Liver (tissue), 3 donors: Measurements from ENCODE around the gene RAB3GAP2.

Experiments
- GABPA ChIP-seq, 2 donors: IDR thresholded peaks in 1 of 2; conservative IDR thresholded peaks in 1 of 2; 2 replicates each; pipeline ENCODE4 v1.6.1; 2016; ENCODE audit warnings: antibody characterized with exemption in 2 of 2, mild to moderate bottlenecking in 1 of 2, moderate library complexity in 1 of 2
- JUND ChIP-seq, 2 donors: IDR thresholded peaks; 2 replicates each; pipeline ENCODE4 v1.6.1; 2016; ENCODE audit warnings: antibody characterized with exemption in 2 of 2
- SP1 ChIP-seq: IDR thresholded peaks from 2 replicates; pipeline ENCODE4 v1.6.1; 2018; ENCODE audit warnings: antibody characterized with exemption, mild to moderate bottlenecking
- TAF1 ChIP-seq: conservative IDR thresholded peaks from 2 replicates; pipeline ENCODE4 v1.6.1; 2016; ENCODE audit warnings: antibody characterized with exemption, mild to moderate bottlenecking
- TF ChIP-seq, protein P1 (sequence below): fragments of 150-350 bp; IDR thresholded peaks from 2 replicates; pipeline ENCODE4 v1.5.1; 2017; ENCODE audit warnings: improper control_type of control experiment, low read depth, low read length; ENCODE audit not compliant: missing input control
- TF ChIP-seq, protein P2 (sequence below): IDR thresholded peaks from 2 replicates; pipeline ENCODE4 v1.6.1; 2016; ENCODE audit warnings: antibody characterized with exemption, mild to moderate bottlenecking
- TF ChIP-seq, protein P3 (sequence below): IDR thresholded peaks from 2 replicates; pipeline ENCODE4 v1.6.1; 2016; ENCODE audit warnings: antibody characterized with exemption
- donor health status: healthy.
- donor health status: healthy.

DNA sequence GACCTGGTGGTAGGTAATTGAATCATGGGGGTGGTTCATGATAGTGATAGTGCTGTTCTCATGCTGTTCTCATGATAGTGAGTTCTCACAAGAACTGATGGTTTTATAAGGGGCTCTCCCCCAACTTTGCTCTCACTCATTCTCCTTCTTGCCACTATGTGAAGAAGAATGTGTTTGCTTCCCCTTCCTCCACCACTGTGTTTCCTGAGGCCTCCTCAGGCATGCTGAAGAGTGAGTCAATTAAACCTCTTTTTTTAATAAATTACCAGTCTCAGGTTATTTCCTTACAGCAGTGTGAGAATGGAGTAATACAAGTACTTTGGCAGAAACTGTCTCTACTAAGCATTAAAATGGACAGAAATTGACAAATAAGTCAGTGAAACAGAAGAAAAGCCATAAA is 21.6 kb downstream of the RAB3GAP2 start:
- TF ChIP-seq, protein P1, sequence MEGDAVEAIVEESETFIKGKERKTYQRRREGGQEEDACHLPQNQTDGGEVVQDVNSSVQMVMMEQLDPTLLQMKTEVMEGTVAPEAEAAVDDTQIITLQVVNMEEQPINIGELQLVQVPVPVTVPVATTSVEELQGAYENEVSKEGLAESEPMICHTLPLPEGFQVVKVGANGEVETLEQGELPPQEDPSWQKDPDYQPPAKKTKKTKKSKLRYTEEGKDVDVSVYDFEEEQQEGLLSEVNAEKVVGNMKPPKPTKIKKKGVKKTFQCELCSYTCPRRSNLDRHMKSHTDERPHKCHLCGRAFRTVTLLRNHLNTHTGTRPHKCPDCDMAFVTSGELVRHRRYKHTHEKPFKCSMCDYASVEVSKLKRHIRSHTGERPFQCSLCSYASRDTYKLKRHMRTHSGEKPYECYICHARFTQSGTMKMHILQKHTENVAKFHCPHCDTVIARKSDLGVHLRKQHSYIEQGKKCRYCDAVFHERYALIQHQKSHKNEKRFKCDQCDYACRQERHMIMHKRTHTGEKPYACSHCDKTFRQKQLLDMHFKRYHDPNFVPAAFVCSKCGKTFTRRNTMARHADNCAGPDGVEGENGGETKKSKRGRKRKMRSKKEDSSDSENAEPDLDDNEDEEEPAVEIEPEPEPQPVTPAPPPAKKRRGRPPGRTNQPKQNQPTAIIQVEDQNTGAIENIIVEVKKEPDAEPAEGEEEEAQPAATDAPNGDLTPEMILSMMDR, result no peak
- TF ChIP-seq, protein P2, sequence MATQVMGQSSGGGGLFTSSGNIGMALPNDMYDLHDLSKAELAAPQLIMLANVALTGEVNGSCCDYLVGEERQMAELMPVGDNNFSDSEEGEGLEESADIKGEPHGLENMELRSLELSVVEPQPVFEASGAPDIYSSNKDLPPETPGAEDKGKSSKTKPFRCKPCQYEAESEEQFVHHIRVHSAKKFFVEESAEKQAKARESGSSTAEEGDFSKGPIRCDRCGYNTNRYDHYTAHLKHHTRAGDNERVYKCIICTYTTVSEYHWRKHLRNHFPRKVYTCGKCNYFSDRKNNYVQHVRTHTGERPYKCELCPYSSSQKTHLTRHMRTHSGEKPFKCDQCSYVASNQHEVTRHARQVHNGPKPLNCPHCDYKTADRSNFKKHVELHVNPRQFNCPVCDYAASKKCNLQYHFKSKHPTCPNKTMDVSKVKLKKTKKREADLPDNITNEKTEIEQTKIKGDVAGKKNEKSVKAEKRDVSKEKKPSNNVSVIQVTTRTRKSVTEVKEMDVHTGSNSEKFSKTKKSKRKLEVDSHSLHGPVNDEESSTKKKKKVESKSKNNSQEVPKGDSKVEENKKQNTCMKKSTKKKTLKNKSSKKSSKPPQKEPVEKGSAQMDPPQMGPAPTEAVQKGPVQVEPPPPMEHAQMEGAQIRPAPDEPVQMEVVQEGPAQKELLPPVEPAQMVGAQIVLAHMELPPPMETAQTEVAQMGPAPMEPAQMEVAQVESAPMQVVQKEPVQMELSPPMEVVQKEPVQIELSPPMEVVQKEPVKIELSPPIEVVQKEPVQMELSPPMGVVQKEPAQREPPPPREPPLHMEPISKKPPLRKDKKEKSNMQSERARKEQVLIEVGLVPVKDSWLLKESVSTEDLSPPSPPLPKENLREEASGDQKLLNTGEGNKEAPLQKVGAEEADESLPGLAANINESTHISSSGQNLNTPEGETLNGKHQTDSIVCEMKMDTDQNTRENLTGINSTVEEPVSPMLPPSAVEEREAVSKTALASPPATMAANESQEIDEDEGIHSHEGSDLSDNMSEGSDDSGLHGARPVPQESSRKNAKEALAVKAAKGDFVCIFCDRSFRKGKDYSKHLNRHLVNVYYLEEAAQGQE, result no peak
- TF ChIP-seq TAF1, result no peak
- no peak for TF ChIP-seq JUND (IDR thresholded peaks at IDR 0.05)
- TF ChIP-seq, protein P3, sequence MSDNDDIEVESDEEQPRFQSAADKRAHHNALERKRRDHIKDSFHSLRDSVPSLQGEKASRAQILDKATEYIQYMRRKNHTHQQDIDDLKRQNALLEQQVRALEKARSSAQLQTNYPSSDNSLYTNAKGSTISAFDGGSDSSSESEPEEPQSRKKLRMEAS, result no peak
- TF ChIP-seq SP1, result no peak
- no peak for TF ChIP-seq GABPA (IDR thresholded peaks at IDR 0.05 in 1 of 2, conservative IDR thresholded peaks at IDR 0.05 in 1 of 2)
